GM18951 (cell line): Measurements from ENCODE around the gene ITPR1.

Source experiments
- POLR2A ChIP-seq: IDR thresholded peaks from 4 replicates; pipeline ENCODE4 v1.6.1; 2011; ENCODE audit warnings: mild to moderate bottlenecking; ENCODE audit not compliant: insufficient read length, insufficient read depth; ENCODE audit errors: extremely low read depth
- in situ Hi-C: fragments of 300-500 bp; cut with MboI; formaldehyde crosslinking; loops from one replicate; pipeline ENCODE4 v1.12.0; 2022; ENCODE audit warnings: low sequenced_read_pairs, mixed read lengths, inconsistent platforms; ENCODE audit not compliant: unreplicated experiment

ITPR1 gene

DNA sequence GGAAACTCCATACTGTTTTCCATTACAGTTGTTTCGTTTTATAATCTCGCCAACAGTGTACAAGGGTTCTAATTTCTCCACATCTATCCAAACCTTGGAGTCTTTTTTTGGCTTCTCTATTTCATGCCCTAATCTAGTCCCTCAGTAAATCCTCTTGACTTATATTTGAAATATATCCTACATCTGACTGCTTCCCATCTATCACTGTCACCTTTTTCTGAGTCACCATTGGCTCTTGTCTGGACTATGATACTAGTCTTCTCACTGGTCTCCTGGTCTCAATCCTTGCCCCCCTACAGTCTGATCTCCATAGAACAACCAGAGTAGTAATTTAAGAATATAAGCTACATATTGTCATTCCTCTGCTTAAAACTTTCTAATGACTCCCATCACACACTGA is 80.0 kb downstream of the ITPR1 start:
- no peak for TF ChIP-seq POLR2A
- in situ Hi-C loops, result no loop called here

DNA sequence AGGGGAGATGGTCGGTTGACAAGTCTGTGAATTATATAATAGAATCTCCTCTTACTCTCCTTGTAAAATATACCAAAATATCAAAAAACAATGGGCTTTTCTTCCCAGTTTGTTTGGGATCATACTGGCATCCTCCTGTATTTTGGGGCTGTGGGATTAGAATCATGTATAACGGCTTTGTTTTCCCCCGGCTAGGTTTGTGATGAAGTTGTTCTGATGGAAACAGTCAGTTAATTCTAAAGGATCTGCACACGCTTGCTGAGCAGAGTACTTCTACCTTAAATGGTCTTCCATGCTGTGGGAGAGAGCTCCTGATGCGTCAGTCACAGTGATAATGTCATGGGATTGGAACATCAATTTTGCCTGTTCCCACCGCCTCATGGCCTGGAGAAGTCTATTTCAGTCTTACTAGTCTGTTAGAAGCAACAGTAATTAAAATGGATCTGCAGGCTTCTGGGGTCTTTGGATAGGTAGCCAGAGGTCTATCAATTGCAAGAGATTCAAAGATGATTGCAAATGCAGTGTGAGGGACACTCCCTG is 81.3 kb downstream of the ITPR1 start:
- TF ChIP-seq POLR2A, result no peak
- in situ Hi-C loops, result no loop called here

GRCh38 chr3:4575381-4575780 is 82.2 kb downstream of the ITPR1 start:
- in situ Hi-C loops, result no loop called here
- no peak for TF ChIP-seq POLR2A

- no peak for TF ChIP-seq POLR2A
- in situ Hi-C loops, result no loop called here
These were observed 84.6 kb downstream of the ITPR1 start for GRCh38 chr3:4577721-4578120.

DNA sequence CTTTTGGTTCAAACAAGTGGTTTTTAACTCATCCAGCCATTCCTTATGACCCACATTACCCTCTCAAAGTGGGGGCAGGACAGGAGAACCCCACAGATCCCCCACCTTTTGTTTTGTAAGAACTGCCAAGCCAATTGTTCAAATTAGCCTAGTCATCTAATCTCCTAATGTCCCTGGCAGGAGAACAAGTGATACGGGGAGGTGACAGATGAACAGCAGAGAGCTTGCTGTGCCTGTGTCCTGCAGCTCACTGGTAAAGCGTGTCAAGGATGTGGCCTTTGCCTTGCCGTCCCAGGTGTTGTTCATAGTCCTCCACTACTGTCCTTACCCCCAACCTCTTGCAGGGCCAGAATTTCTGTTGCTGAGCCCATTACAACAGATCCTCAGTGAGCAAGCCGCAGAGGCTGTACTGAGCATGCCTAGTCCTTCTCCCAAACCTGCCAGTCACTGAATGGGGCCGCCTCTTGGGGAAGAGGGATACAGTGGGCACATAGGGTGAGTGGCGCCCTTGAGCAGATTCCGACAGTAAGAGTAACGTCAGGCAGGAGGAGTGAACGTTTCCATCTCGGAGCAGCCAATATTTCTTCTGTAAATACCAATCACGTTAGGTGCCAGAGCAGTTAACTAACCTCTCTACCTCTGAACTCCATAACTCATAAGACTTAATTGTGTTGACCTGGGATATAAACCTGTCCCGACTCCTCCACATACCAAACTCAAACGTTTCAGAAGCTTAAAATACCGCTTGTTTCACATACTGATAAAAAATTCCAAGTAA is 87.4 kb downstream of the ITPR1 start:
- no peak for TF ChIP-seq POLR2A
- in situ Hi-C loops, result no loop called here

GRCh38 chr3:4581124-4581424 is 87.9 kb downstream of the ITPR1 start:
- in situ Hi-C loops, result no loop called here
- no peak for TF ChIP-seq POLR2A

GRCh38 chr3:4581498-4581897 is 88.3 kb downstream of the ITPR1 start:
- no peak for TF ChIP-seq POLR2A
- in situ Hi-C loops, result no loop called here

DNA sequence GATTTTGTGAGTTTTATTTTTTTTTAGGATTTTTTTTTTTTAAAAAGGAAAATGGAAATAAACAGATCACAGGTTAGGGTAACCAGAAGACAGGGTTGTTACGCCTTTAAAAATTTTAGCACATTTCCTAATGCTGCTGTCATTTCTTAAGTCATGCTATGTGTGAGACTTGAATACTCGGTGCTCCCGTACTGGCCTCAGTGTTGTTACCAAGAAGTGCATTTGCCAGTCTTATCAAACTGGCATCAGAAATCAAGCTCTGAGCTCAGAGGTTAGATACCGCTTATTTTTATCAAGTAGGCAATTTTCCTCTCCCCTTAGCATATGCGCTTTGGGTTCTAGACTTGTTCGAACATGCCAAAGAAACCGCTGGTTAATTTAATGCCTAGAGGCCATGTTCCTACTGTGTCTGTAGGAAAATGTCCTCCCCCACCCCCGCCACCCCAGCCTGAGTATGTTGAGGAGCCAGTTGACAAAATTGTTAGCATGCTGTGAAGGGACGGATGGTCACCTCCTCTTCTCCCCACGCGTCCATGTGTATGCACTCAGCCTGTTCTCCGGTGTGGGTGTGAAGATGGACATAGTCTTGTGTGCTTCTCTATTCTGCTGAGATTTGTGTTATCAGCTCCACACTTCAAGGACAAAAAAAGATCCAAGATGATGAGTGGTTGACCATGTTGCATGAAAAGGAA is 88.9 kb downstream of the ITPR1 start:
- in situ Hi-C loops, result no loop called here
- TF ChIP-seq POLR2A, result no peak

DNA sequence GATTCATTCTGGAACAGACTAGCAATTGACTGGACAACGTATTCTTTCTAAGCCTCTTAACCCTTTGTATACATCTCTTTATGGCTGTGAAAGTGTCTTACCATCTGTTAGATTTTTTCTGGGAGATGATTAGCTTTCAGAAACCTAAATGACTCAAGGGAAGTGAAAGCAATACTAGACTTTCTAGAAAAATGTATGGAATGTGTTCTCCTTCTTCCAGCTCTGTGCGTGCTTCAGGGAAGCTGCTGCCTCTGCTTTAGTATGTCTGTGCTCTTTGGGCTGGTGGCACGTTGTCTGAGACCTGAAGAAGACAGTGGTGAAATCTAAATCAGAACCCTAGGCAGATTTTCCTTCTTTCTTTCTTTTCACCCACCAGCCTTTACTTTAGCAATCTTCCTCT is 89.5 kb downstream of the ITPR1 start:
- TF ChIP-seq POLR2A, result no peak
- in situ Hi-C loops, result no loop called here

- TF ChIP-seq POLR2A, result no peak
- in situ Hi-C loops, result no loop called here
These were observed 90.3 kb downstream of the ITPR1 start for GRCh38 chr3:4583416-4583815.

- in situ Hi-C loops, result no loop called here
- no peak for TF ChIP-seq POLR2A
These were observed 91.5 kb downstream of the ITPR1 start for GRCh38 chr3:4584456-4585249.

GRCh38 chr3:4586381-4586780 is 93.2 kb downstream of the ITPR1 start:
- in situ Hi-C loops, result no loop called here
- no peak for TF ChIP-seq POLR2A

DNA sequence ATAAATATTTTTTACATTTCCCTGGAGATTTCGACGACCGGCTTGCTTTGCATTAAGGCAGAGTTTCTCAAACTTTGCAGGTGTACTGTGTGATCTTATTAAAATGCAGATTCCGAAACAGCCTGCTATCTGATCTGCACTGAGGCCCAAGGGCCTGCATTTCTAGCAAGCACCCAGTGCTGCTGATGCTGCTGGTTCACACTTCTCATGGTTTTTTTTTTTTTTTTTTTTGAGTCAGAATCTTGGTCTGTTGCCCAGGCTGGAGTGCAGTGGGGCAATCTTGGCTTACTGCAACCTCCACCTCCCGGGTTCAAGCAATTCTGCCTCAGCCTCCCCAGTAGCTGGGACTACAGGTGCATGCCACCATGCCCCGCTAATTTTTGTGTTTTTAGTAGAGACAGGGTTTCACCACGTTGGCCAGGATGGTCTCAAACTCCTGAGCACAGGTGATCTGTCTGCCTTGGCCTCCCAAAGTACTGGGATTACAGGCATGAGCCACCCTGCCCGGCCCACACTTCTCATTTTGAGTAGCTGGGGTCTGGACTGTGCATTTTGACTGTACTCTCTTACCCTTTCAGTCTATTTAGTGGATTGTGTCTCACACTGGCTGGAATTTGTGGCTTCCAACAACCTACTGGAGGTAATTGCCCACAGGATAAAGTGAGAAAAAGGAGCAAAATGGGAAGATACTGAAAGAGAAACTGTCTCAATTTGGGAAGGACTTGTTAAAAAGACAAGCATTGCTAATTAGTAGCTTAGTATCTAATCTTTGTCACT is 94.1 kb downstream of the ITPR1 start:
- no peak for TF ChIP-seq POLR2A
- in situ Hi-C loops, result no loop called here
